Measurements from ENCODE around the gene MAP3K1. TPM values are rescaled to one million over a fixed set of nuclear protein-coding genes. Genes with fewer than 3 reads are reported as not detected.
"Not testable (repeated sequence)": the region's sequence is repeated elsewhere in the genome, so short reads cannot be mapped to it uniquely, and the experiment has no call there.

Gene MAP3K1
- total RNA-seq, 1 donor from 2014 or later, result 22.5 TPM

- peak; percentile 48 for DNase-seq (ENCODE audit: low spot score)
Observed at GRCh38 chr5:56816546-56817081, 1.3 kb downstream of the MAP3K1 start.

- no peak for DNase-seq (ENCODE audit: low spot score)
Observed at GRCh38 chr5:56817263-56818014, 2.1 kb downstream of the MAP3K1 start.

- no peak for DNase-seq (ENCODE audit: low spot score)
Observed at GRCh38 chr5:56818450-56819037, 3.2 kb downstream of the MAP3K1 start.

GRCh38 chr5:56819060-56819881, 3.9 kb downstream of the MAP3K1 start:
- no peak for DNase-seq (ENCODE audit: low spot score)

GRCh38 chr5:56821868-56822267, 6.5 kb downstream of the MAP3K1 start:
- DNase-seq (ENCODE audit: low spot score), result not testable (repeated sequence)

- DNase-seq (ENCODE audit: low spot score), result no peak
Observed at GRCh38 chr5:56822981-56823380, 7.6 kb downstream of the MAP3K1 start.

GRCh38 chr5:56824019-56824418, 8.7 kb downstream of the MAP3K1 start:
- DNase-seq (ENCODE audit: low spot score), result no peak

- DNase-seq (ENCODE audit: low spot score), result no peak
Observed at GRCh38 chr5:56825222-56825824, 10.0 kb downstream of the MAP3K1 start.

GRCh38 chr5:56827049-56827448, 11.7 kb downstream of the MAP3K1 start:
- DNase-seq (ENCODE audit: low spot score), result no peak

- no peak for DNase-seq (ENCODE audit: low spot score)
Observed at GRCh38 chr5:56827924-56828323, 12.6 kb downstream of the MAP3K1 start.

GRCh38 chr5:56829137-56829908, 14.0 kb downstream of the MAP3K1 start:
- DNase-seq (ENCODE audit: low spot score), result no peak

GRCh38 chr5:56831773-56832172, 16.4 kb downstream of the MAP3K1 start:
- no peak for DNase-seq (ENCODE audit: low spot score)

GRCh38 chr5:56833325-56833724, 18.0 kb downstream of the MAP3K1 start:
- no peak for DNase-seq (ENCODE audit: low spot score)

GRCh38 chr5:56837381-56837780, 22.0 kb downstream of the MAP3K1 start:
- DNase-seq (ENCODE audit: low spot score), result no peak

- no peak for DNase-seq (ENCODE audit: low spot score)
Observed at GRCh38 chr5:56837956-56838355, 22.6 kb downstream of the MAP3K1 start.

GRCh38 chr5:56838409-56839039, 23.2 kb downstream of the MAP3K1 start:
- DNase-seq (ENCODE audit: low spot score), result no peak

- no peak for DNase-seq (ENCODE audit: low spot score)
Observed at GRCh38 chr5:56839062-56839461, 23.7 kb downstream of the MAP3K1 start.

- DNase-seq (ENCODE audit: low spot score), result no peak
Observed at GRCh38 chr5:56840597-56840996, 25.2 kb downstream of the MAP3K1 start.

- no peak for DNase-seq (ENCODE audit: low spot score)
Observed at GRCh38 chr5:56845277-56845676, 29.9 kb downstream of the MAP3K1 start.

- DNase-seq (ENCODE audit: low spot score), result no peak
Observed at GRCh38 chr5:56845904-56846480, 30.6 kb downstream of the MAP3K1 start.
